Thoracic aorta (tissue), 2 donors: ENCODE data around the gene RASAL2. TPM values are rescaled to one million over a fixed set of nuclear protein-coding genes. Genes with fewer than 3 reads are reported as not detected.

ENCODE experiments used
- ATAC-seq: fragments of 150-250 bp; one replicate; pipeline ENCODE4 v1.8.0; 2017; ENCODE audit warnings: low read depth; ENCODE audit not compliant: insufficient number of reproducible peaks, low FRiP score
- DNase-seq: peaks from one replicate; pipeline ENCODE4 v3.0.0-alpha.2; 2020; ENCODE audit warnings: low spot score
- H3K27ac ChIP-seq, 2 donors: fragments of 200-600 bp; sonication (generic); 1 replicate in 1 of 2; 2 replicates in 1 of 2; pipeline ENCODE4 v1.5.1; 2016; ENCODE audit warnings: mild to moderate bottlenecking in 2 of 2, moderate library complexity in 2 of 2
- H3K27me3 ChIP-seq: fragments of 200-600 bp; sonication (generic); replicated peaks from 2 replicates; pipeline ENCODE4 v1.6.0; 2016; ENCODE audit warnings: mild to moderate bottlenecking; ENCODE audit not compliant: insufficient read depth
- H3K36me3 ChIP-seq: fragments of 200-600 bp; sonication (generic); one replicate; pipeline ENCODE4 v1.5.1; 2016
- H3K4me1 ChIP-seq, 2 donors: fragments of 200-600 bp; sonication (generic); 1 replicate in 1 of 2; 2 replicates in 1 of 2; pipeline versions ENCODE4 v1.5.1 to v1.6.0; 2016; ENCODE audit warnings: low read depth in 2 of 2, mild to moderate bottlenecking in 1 of 2; ENCODE audit not compliant: control insufficient read depth in 1 of 2
- H3K4me3 ChIP-seq: fragments of 200-600 bp; sonication (generic); 2 replicates; pipeline ENCODE4 v1.5.1; 2016; ENCODE audit warnings: mild to moderate bottlenecking
- H3K9me3 ChIP-seq: fragments of 200-600 bp; sonication (generic); 2 replicates; pipeline ENCODE4 v1.5.1; 2016
- CTCF ChIP-seq: fragments of 200-600 bp; sonication (generic); IDR thresholded peaks from one replicate; pipeline ENCODE4 v1.5.1; 2019; ENCODE audit warnings: antibody characterized with exemption
- total RNA-seq, 2 donors: library from RNA; depleted of rRNA; stranded (reverse); fragments of >200 nt; gene quantifications; one replicate each; pipeline versions ENCODE4 v1.1.0 to v1.2.3, GENCODE V29; 2016

The RASAL2 gene
- total RNA-seq, 2 donors from 2014 or later = 38.0 to 45.1 TPM

GRCh38 chr1:178452013-178452412 is 358.1 kb downstream of the RASAL2 start:
- ATAC-seq = no peak
- TF ChIP-seq CTCF = no peak
- Histone ChIP-seq H3K9me3 (no peaks in the 10 kb centered on the region), H3K27me3 (no peaks in the 10 kb centered on the region), H3K4me1 (no peaks in the 10 kb centered on the region), H3K4me3 (no peak overlapping the region), H3K36me3 (peaks cover 7% of the 10 kb centered on the region), H3K27ac (no peak overlapping the region)
- DNase-seq = no peak

GRCh38 chr1:178456472-178456871 is 362.6 kb downstream of the RASAL2 start:
- H3K36me3 ChIP-seq = peaks cover 7% of the 10 kb centered on the region
- H3K4me3 ChIP-seq = no peak overlapping the region
- no peak overlapping the region for H3K27ac ChIP-seq

GRCh38 chr1:178457651-178458050 is 363.7 kb downstream of the RASAL2 start:
- Histone ChIP-seq H3K27ac (no peak overlapping the region), H3K27me3 (no peaks in the 10 kb centered on the region), H3K4me3 (no peak overlapping the region), H3K4me1 (no peaks in the 10 kb centered on the region), H3K36me3 (peaks cover 2% of the 10 kb centered on the region), H3K9me3 (no peaks in the 10 kb centered on the region)
- no peak for ATAC-seq
- no peak for TF ChIP-seq CTCF
- DNase-seq = no peak

More at GRCh38 chr1:178456472-178456871, 362.6 kb downstream of the RASAL2 start:
- ATAC-seq (no peak), DNase-seq (no peak)
- H3K27me3 ChIP-seq = no peaks in the 10 kb centered on the region
- no peaks in the 10 kb centered on the region for H3K9me3 ChIP-seq
- no peaks in the 10 kb centered on the region for H3K4me1 ChIP-seq
- TF ChIP-seq CTCF = no peak

GRCh38 chr1:178458203-178458602 is 364.3 kb downstream of the RASAL2 start:
- no peak for ATAC-seq
- Histone ChIP-seq H3K4me1 (no peaks in the 10 kb centered on the region), H3K4me3 (no peak overlapping the region), H3K36me3 (no peaks in the 10 kb centered on the region), H3K9me3 (no peaks in the 10 kb centered on the region), H3K27me3 (no peaks in the 10 kb centered on the region), H3K27ac (no peak overlapping the region)
- no peak for DNase-seq
- no peak for TF ChIP-seq CTCF

- no peak for DNase-seq
- no peak for ATAC-seq
- peaks cover 9 to 21% of the 10 kb centered on the region in 2 donors for H3K4me1 ChIP-seq
- H3K9me3 ChIP-seq = no peaks in the 10 kb centered on the region
- H3K36me3 ChIP-seq = peaks cover 3% of the 10 kb centered on the region
- no peak for TF ChIP-seq CTCF
- no peak overlapping the region for H3K4me3 ChIP-seq
- no peak overlapping the region for H3K27ac ChIP-seq
- no peaks in the 10 kb centered on the region for H3K27me3 ChIP-seq
These were observed 367.2 kb downstream of the RASAL2 start for GRCh38 chr1:178461104-178461503.
